GM12864 (cell line): ENCODE measurements around the gene HSD17B1.

Experiments
- DNase-seq: peaks from one replicate; pipeline ENCODE4 v3.0.0-alpha.2; 2011; ENCODE audit warnings: low read depth
- H3K4me3 ChIP-seq: 2 replicates; pipeline ENCODE4 v1.5.1; 2011; ENCODE audit warnings: mild to moderate bottlenecking, low read depth, low read length, control low read depth
- TF ChIP-seq, protein P1 (sequence below): IDR thresholded peaks from 2 replicates; pipeline ENCODE4 v1.5.1; 2011; ENCODE audit warnings: low read depth, mild to moderate bottlenecking, moderate library complexity, low read length, control low read depth, inconsistent platforms; ENCODE audit errors: missing control alignments

HSD17B1 gene

DNA sequence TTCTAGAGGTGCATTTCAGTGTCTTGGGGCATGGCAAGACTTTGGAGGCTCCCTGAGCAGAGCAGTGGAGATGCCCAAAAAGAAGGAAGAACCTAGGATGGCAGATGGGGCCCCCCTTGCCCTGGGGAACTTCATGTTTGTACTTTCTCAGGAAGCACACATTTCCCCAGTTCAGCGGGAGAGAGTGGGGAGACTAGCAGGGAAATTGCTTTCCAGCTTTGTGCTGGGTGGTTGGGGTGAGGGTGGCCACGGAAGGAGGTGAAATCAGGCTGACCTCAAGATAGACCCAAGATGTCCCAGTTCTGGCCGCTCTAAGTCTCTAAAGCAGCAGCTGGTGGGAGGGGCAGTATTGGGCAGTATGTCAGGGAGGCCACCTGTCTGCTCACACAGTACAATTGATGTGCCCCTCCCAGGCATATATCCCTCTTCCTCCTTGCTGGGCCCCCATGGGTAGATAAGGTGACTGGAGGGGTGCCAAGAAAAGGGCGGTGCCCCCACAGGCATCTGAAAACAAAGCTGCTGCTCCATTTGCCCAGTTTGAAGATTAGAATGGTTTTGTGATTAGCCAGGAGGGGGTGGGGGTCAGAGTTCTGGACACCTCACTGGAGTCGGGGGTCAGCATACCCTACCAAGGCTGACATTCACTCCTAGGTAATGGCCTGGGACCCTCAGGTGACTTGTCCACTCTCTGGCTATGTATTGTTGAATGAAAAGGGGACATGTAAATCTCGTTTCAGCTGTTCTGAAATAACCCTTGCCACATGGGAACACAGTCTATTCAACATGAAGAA is 33.8 kb upstream of the HSD17B1 start:
- TF ChIP-seq, protein P1, sequence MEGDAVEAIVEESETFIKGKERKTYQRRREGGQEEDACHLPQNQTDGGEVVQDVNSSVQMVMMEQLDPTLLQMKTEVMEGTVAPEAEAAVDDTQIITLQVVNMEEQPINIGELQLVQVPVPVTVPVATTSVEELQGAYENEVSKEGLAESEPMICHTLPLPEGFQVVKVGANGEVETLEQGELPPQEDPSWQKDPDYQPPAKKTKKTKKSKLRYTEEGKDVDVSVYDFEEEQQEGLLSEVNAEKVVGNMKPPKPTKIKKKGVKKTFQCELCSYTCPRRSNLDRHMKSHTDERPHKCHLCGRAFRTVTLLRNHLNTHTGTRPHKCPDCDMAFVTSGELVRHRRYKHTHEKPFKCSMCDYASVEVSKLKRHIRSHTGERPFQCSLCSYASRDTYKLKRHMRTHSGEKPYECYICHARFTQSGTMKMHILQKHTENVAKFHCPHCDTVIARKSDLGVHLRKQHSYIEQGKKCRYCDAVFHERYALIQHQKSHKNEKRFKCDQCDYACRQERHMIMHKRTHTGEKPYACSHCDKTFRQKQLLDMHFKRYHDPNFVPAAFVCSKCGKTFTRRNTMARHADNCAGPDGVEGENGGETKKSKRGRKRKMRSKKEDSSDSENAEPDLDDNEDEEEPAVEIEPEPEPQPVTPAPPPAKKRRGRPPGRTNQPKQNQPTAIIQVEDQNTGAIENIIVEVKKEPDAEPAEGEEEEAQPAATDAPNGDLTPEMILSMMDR: no peak
- H3K4me3 ChIP-seq: no peak overlapping the region
- DNase-seq: no peak

DNA sequence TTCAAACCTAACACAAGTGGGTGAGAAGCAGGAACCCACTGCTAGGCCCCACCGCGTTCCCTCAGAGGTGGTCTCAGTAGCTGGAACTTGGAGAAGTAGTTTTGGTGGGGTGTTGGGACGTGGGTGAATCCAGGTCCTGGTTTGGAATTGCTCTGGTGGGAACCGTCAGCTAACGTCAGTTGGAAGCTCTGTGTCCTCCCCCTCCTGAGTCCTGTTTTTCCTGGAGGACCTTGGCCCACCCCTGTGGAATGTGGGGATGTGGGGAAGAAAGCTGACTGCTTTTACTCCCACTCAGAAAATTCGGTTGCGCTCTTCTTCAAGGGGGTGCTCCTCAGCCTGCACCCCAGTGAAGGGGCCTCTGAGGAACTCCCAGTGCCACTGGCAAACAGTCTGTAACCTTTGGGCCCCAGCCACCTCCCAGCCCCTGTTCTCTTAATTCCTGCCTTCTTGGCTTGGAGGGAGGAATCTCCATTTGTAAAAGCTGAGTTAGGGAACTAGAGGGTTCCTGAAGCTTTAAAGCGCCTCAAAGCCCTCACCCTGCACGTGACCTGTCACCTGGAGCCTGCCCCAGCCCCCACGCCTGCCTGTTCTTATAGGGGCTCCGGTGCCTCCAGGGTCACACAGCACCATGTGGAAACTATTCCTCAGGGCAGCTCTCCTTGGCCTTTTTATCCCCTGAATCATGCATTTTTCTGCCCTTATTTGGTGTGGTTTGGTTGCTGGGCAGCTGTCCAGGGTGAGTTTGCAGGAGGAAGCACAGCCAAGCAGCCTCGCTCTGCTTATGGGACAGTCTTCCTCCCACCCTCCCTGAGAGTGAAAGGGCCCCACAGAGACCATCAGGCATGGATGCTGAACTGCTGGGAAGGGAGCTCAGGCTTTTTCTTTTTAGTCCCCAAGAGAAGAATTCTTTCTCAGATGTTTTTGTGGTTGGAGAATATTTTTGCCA is 32.9 kb upstream of the HSD17B1 start:
- no peak for DNase-seq
- H3K4me3 ChIP-seq: no peak overlapping the region
- TF ChIP-seq, protein P1: no peak

DNA sequence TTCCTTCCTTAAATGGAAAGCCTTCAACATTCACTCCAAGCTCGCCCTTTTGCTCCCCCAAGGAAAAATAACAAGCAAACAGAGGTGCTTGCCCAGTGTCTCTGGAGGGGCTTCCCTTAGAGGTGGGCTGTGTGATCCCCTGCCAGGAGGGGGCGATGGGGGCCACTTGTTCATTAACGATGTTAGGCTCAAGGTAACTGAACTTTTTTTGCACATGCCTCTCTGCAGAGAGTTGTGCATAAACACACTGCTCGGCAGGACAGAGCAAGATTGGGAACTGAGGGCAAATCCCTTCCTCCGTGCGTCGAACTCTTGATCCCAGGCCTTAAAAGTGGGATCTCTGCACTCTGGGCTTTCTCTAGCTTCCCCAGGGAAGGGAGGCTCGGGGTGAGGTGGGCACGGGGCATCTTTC is 32.2 kb upstream of the HSD17B1 start:
- TF ChIP-seq, protein P1: peak; percentile 38
- no peak for DNase-seq
- no peak overlapping the region for H3K4me3 ChIP-seq

DNA sequence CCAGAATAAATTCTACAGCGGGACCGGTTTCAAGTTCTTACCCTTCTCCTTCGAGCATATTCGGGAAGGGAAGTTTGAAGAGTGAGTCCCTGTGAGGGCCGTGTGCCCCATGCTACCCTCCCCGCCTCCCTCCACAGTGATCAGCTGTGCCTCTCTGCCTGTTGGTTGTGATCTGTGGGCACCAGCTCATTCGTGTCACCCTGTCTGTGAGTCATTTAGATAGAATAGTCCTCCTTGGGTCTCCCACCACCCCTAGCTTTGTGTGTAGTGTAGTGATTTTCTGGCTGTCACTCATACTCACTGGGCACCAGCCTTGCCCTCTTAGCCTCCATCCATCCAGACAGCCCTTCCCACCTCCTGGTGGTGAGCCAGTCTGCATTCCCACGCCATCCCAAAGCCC is 31.7 kb upstream of the HSD17B1 start:
- DNase-seq: no peak
- TF ChIP-seq, protein P1: no peak
- H3K4me3 ChIP-seq: no peak overlapping the region

DNA sequence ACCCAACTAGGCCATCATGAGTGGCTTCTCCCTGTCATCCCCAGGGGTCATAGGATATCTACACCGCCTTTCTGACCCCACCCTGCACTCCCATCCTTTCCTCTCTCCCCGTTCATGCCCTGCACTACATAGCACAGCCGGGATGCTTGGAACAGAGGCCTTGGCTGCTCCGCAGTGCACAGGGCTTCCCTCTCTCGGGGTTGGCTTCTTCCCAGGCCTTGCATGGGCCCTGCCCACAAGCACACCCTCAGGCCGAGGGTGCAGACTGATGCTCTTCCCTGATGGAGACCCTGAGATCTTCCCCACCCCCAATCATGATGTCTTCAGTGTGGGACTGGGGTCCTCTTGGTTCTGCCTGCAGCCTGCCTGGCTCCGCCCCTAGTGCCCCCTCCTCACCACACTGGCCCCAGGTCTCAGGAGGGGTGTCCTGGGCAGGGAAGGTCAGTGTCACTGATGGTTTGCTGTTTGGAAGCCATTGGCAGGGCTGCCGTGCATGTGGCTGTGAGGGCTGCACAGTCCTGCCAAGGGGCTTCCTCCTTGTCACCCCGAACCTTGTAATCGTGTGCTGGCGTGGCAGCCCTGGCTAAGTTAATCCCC is 31.0 kb upstream of the HSD17B1 start:
- no peak overlapping the region for H3K4me3 ChIP-seq
- DNase-seq: no peak
- TF ChIP-seq, protein P1: no peak

DNA sequence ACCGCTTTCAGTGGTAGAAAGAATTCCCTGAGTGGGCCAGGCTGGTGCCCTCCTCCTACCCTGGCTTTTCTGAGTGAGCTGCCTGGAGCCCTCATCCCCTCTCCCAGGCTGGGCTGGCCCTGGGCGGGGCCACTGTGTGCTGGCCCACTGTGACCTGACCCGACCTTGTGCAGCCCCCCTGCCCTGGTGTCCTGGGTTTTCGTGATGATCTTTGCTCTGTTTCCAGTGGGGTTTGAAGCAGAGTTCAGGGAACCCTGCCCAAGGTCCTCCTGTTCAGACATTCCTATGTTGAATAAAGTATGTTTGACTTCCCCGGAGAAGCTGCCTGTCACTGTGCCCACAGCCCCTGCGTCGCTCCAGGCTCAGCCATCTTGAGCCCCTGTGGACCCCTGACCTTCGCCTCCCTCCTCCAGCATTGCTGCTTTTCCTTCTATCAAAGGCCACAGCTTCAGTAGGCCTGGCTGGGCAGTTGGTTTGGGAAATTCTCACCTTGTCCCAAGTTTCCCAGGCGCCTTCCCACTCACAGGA is 30.4 kb upstream of the HSD17B1 start:
- TF ChIP-seq, protein P1: no peak
- H3K4me3 ChIP-seq: no peak overlapping the region
- DNase-seq: no peak
